Activated CD8-positive, alpha-beta memory T cell treated with anti-CD3 and anti-CD28 coated beads, Interleukin-2, amount 50 U/mL, for 1 hour (primary cell): Measurements from ENCODE around the gene SLC6A16.
A peak's percentile ranks its signal among the peaks of the same experiment; 100 is the strongest.
"Not testable (repeated sequence)": the region's sequence is repeated elsewhere in the genome, so short reads cannot be mapped to it uniquely, and the experiment has no call there.

Experiments used
- DNase-seq: peaks from one replicate; pipeline ENCODE4 v3.0.0-alpha.2; 2020; ENCODE audit errors: extremely low read depth

SLC6A16 gene

DNA sequence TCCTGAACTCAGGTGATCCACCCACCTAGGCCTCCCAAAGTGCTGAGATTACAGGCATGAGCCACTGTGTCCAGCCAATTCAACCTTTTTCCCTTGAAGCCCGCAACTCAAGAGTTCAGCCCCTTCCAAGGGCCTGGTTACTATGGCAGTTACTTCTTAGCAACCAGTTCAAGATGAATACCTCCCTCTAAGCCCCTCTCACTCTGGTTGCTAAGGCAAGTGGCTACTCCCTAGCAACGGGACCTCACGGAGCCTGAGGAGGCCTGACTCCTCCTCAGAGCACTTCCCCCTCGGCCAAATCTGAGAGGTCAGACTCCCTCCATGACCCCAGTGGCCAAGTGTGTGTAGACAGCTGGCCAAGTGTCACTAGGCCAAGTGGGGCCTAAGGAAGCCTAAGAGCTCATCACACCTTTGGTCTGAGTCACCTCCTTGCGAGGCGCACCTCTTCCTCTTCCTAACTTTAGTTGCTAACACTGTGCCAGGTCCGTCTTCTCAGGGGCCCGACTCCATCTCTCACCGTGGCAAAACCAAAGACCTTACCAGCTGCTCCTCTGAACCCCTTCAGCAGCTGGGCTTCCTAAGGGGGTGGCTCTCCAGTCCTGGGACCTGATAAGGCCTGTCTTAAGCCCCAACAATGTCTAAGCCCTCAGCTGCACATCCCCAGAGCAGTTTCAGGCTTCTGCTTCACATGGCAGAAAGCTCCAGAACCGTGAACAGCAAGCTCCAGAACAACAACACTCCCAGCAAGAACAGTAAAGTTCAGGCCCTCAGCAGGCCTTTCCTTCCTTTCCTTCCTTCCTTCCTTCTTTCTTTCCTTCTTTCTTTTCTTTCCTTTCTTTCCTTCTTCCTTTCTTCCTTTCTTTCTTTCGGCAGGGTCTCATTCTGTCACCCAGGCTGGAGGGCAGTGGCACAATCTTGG lies 19.8 kb upstream of the SLC6A16 start:
- DNase-seq, result no peak

DNA sequence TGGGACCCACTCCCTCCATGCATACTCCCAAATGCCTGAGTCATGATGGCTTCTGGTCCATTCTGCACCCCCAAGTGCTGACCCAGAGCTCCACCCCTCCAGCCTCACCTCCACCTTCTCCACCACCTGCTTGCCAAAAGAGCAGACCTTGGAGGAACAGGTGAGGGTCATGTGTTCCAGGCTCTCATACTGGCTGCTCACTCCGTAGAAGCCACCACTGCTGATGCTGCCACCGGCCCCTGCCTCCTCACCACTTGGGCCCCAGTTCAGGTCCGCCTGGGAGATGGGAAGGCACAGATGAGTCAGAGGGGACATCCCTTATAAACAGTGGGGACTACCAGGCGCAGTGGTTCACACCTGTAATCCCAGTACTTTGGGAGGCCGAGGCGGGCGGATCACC lies 18.1 kb upstream of the SLC6A16 start:
- DNase-seq, result no peak

- DNase-seq, result no peak
Measured at GRCh38 chr19:49342291-49342721, 17.3 kb upstream of the SLC6A16 start.

- DNase-seq, result no peak
Measured at GRCh38 chr19:49340865-49341718, 16.1 kb upstream of the SLC6A16 start.

- no peak for DNase-seq
Measured at GRCh38 chr19:49340069-49340864, 15.3 kb upstream of the SLC6A16 start.

DNA sequence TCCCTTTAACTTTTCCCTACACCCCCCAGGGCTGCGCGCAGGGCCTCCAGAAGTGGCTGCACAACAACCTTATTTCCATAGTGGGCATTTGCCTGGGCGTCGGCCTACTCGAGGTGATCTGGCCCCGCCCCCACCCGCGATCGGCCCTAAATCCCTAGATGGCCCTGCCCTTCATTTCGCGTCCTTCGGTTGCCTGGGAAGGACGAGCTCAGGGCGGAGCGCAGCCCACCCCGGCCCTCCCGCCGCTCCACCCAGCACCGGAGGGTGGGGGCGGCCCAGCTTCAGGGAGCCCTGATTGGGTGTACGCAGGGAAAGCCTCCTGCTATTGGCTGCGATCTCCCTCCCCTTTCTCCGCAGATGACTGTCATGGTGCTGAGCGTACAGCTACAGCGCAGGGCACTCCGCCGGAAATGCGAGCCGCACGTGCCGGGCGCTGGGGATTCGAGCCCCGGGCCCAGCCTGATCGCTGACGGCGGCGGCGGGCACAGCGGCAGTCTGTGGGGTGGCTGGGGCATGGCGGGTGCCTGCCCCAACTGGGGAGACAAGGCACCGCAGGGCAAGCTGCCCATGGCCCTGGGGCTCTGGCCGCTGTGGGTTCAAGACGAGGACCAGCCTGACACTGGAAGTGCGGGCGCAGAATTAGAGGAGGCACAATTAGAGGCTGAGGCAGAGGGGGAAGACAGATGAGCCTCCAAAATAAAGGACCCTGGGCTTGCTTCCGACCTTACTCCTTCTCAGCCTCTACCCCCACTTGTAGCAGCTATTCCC lies 14.5 kb upstream of the SLC6A16 start:
- no peak for DNase-seq

DNA sequence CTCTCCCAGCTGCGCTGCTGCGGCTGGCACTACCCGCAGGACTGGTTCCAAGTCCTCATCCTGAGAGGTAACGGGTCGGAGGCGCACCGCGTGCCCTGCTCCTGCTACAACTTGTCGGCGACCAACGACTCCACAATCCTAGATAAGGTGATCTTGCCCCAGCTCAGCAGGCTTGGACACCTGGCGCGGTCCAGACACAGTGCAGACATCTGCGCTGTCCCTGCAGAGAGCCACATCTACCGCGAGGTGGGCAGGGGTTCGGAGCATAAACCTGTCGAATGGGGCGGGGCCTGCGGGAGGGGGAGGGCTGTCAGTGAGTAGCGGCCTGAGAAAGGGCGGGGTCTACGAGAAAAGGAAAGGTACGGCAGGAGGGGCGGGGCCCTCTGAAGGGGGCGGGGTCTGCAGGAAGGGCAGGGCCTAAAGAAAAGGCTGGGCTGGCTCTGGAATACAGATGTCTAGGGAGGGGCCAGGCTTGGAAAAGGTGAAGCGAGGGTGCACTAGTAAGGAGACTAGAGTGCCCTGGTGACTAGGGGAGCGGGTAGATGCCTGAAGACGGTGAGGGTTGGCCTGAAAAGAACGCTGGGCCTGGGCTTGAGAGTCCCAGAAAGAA lies 13.8 kb upstream of the SLC6A16 start:
- DNase-seq, result no peak

DNA sequence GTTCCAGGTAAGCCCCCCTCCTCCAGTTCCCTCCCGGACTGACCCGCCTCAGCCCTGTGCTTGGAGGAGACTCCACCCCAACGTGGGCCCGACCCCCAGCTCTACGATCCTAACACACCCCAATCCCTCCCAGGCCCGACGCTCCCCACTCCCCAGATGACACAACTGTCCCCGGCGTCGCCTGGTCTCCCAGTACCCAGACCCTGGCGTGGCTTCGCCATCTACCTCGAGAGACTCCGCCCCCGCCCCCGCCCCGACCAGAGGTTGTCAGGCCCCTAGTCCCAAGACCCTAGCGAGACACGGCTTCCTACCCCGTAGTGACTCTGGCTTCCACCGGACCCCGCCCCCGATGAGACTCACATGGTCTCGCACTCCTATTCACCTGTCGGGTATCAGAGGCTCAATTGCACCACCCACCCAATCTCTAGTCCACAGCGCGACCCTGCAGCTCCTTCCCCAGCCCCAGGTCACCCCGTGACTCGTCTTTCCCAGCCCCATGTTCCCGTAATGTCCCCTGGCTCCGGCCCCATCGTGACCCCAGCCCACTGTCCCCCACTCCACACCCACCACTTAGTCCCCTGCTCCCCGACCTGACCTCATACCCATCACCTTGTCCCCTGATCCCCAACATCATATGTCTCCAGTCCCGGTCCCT lies 13.2 kb upstream of the SLC6A16 start:
- no peak for DNase-seq

DNA sequence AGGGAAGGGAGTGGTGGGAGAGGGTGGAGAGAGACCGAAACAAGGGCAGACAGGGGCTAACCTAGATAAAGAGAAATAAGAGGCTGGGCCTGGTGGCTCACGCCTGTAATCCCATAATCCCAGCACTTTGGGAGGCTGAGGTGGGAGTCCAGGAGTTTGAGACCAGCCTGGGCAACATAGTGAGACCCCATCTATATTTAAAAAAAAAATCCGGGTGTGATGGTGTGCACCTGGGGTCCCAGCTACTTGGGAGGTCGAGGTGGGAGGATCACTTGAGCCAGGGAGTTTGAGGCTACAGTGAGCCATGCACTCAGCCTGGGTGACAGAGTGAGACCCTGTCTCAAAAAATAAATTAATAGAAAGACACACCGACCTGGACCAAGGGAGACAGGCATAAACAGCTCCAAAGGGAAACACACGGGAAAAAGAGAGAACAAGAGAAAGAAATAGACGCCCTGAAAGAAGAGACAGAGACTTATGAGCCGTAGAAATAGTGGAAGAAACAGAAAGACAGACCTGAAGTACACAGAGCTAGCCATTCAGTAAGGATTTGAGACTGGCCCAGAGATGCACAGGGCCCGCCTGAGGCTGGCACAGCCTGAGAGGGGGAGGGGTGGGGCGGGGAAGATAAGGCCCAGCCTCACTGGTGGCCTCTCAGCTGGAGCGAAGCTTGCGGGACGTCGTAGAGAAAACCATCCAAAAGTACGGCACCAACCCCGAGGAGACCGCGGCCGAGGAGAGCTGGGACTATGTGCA lies 12.5 kb upstream of the SLC6A16 start:
- DNase-seq, result no peak

DNA sequence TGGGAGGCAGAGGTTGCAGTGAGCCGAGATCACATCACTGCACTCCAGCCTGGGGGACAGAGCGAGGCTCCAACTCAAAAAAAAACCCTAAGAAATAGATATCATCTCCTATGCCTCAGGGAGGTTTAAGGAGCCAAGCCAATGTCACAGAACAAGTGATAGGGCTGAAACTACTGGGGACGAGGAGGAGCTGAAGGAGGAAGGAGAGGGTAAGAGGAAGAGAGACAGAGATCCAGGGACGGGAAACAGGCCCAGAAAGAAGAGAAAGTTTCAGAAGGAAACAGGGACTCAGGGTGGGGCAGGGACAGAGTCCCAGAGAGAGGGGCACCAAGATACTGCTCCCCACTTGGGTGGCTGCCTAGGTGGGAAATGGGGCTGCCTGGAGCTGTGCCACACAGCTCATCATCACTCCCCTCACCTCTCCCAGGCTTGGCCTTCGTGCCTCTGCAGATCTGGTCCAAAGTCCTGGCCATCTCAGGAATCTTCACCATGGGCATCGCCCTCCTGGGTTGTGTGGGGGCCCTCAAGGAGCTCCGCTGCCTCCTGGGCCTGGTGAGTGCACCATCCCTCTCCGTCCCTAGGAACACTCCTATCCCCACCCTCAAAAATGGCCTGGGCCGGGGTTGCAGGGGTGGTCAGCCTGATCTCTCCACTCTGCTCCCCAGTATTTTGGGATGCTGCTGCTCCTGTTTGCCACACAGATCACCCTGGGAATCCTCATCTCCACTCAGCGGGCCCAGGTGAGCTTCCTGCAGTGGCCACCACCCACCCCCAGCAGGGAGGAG lies 11.7 kb upstream of the SLC6A16 start:
- no peak for DNase-seq

GRCh38 chr19:49335784-49336481 lies 10.9 kb upstream of the SLC6A16 start:
- DNase-seq, result no peak

GRCh38 chr19:49335071-49335783 lies 10.2 kb upstream of the SLC6A16 start, which contains the start of gene CD37:
Gene CD37 (plus strand): TSS chr19:49335406. CDS start chr19:49335541, 135 bp downstream.
- DNase-seq, result no peak

GRCh38 chr19:49333811-49334288 lies 8.9 kb upstream of the SLC6A16 start:
- DNase-seq, result peak; percentile 22

DNA sequence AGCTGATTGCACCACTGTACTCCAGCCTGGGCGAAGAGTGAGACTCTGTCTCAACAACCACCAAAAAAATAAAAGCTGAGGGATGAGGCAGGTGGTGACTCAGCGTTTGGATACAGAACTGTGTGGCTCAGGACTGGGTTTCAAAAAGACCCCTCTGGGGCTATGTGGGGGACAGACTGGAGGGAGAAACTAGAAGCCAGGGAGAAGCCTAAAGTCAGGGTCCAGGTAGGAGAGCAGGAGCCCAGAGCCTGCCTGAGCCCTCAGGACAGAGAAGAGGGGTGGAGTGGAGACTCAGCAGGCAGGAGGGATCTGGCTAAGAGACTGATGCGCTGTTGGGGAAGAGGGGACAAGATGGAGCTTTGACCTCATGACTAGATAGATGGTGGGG lies 8.4 kb upstream of the SLC6A16 start:
- DNase-seq, result no peak

- DNase-seq, result not testable (repeated sequence)
Measured at GRCh38 chr19:49332691-49333417, 7.9 kb upstream of the SLC6A16 start.

DNA sequence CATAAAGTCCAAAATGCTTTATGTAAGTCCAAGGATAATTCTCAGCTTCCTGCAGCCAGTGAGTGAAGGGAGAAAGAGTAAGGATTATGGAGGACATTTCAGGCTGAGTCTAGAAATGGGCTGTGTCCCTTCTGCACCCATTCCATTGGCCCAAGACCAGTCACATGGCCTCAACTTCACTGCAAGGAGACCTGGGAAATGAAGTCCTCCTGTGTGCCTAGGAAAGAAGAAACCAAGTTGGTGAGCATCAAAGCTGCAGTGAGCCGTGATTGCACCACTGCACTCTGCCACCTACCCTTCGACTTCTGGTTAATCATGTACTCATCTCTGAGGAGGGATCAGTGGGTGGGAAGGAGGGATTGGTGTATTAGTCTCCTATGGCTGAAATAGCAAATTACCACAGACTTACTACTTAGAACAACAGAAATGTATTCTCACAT lies 6.6 kb upstream of the SLC6A16 start:
- DNase-seq, result no peak
